ENCODE results near the gene PRRT1.
"Not testable (repeated sequence)": the region's sequence is repeated elsewhere in the genome, so short reads cannot be mapped to it uniquely, and the experiment has no call there.

Gene PRRT1

GRCh38 chr6:32116674-32117073 lies 35.1 kb downstream of the PRRT1 start:
- no peak for DNase-seq

GRCh38 chr6:32115623-32116022 lies 36.1 kb downstream of the PRRT1 start:
- DNase-seq = no peak

- DNase-seq = no peak
Observed at GRCh38 chr6:32114796-32115195, 36.9 kb downstream of the PRRT1 start.

- no peak for DNase-seq
Observed at GRCh38 chr6:32113386-32114352, 38.1 kb downstream of the PRRT1 start.

- DNase-seq = no peak
Observed at GRCh38 chr6:32112431-32112980, 39.2 kb downstream of the PRRT1 start.

GRCh38 chr6:32111424-32112066 lies 40.2 kb downstream of the PRRT1 start:
- DNase-seq = no peak

- no peak for DNase-seq
Observed at GRCh38 chr6:32110632-32111031, 41.1 kb downstream of the PRRT1 start.

GRCh38 chr6:32109765-32110160 lies 42.0 kb downstream of the PRRT1 start:
- no peak for DNase-seq

- no peak for DNase-seq
Observed at GRCh38 chr6:32109114-32109764, 42.5 kb downstream of the PRRT1 start, which contains the start of gene TNXB. Gene TNXB (minus strand): TSS chr6:32109338. CDS start chr6:32098198, 11,140 bp downstream.

- no peak for DNase-seq
Observed at GRCh38 chr6:32108727-32109113, 43.0 kb downstream of the PRRT1 start.

GRCh38 chr6:32108094-32108627 lies 43.6 kb downstream of the PRRT1 start:
- DNase-seq = no peak

- DNase-seq = no peak
Observed at GRCh38 chr6:32107406-32107805, 44.3 kb downstream of the PRRT1 start.

- no peak for DNase-seq
Observed at GRCh38 chr6:32105433-32105832, 46.3 kb downstream of the PRRT1 start.

- DNase-seq = no peak
Observed at GRCh38 chr6:32102255-32102654, 49.5 kb downstream of the PRRT1 start.

- DNase-seq = not testable (repeated sequence)
Observed at GRCh38 chr6:32100251-32100650, 51.5 kb downstream of the PRRT1 start.
